ENCODE data around the gene GDI2.

GRCh38 chr10:5854131-5854475 lies 40.9 kb upstream of the GDI2 start:
- TF ChIP-seq CTCF (IDR thresholded peaks at IDR 0.05; ENCODE audit: low read length) = no peak
- no peak for TF ChIP-seq EZH2 (IDR thresholded peaks at IDR 0.05; ENCODE audit: borderline replicate concordance, low read length)
